Sigmoid colon (tissue), 4 donors: ENCODE measurements around the gene MAP3K7.

ENCODE experiments used
- EP300 ChIP-seq, 4 donors: sonication (generic); formaldehyde crosslinking; IDR thresholded peaks; one replicate each; pipeline ENCODE4 v1.6.1; 2017; ENCODE audit warnings: antibody characterized with exemption in 4 of 4
- POLR2A ChIP-seq, 2 donors: fragments of 450-650 bp; IDR thresholded peaks; one replicate each; pipeline ENCODE4 v1.6.1; 2016; ENCODE audit warnings: antibody characterized with exemption in 2 of 2, mild to moderate bottlenecking in 2 of 2, moderate library complexity in 2 of 2
- TF ChIP-seq, protein P1 (sequence below), 4 experiments: fragments of 450-650 bp in 3 of 4; fragments of 200-600 bp in 1 of 4; IDR thresholded peaks; one replicate each; pipeline ENCODE4 v1.5.1; 2016 to 2019; ENCODE audit warnings: antibody characterized with exemption in 4 of 4, mild to moderate bottlenecking in 3 of 4, moderate library complexity in 2 of 4

DNA sequence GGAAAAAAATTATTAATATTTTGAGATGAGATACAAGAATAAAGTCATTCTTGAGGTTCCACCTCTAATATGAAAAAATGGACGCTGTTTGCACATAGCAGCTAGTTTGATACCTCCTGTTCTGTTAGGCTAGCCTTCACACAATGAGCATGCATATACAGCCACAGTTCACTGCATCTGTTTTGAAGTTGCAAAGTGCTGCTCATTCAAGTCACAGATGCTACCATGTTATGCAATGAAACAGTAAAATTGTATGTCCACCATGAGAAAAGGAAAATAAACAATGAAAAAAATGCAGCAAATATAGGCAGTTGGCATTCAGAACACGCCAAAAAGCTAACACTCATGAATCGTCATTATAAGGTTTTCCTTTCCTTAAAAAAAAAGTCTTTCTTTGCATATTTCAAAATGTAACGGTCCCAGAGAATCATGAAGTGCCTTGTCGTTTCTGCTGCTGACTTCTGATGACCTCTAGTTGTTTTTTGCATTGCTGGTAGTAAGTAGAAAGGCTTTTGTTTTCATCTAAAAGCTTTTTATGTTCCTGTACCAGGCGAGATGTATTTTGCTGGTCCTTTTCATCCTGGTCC, 70.7 kb downstream of the MAP3K7 start:
- TF ChIP-seq, protein P1, sequence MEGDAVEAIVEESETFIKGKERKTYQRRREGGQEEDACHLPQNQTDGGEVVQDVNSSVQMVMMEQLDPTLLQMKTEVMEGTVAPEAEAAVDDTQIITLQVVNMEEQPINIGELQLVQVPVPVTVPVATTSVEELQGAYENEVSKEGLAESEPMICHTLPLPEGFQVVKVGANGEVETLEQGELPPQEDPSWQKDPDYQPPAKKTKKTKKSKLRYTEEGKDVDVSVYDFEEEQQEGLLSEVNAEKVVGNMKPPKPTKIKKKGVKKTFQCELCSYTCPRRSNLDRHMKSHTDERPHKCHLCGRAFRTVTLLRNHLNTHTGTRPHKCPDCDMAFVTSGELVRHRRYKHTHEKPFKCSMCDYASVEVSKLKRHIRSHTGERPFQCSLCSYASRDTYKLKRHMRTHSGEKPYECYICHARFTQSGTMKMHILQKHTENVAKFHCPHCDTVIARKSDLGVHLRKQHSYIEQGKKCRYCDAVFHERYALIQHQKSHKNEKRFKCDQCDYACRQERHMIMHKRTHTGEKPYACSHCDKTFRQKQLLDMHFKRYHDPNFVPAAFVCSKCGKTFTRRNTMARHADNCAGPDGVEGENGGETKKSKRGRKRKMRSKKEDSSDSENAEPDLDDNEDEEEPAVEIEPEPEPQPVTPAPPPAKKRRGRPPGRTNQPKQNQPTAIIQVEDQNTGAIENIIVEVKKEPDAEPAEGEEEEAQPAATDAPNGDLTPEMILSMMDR (IDR thresholded peaks at IDR 0.05) = no peak
- no peak for TF ChIP-seq POLR2A (IDR thresholded peaks at IDR 0.05)
- no peak for TF ChIP-seq EP300 (IDR thresholded peaks at IDR 0.05)
